NCI-H1694 treated with DMSO at 0.1 percent for 48 hours (cell line): ENCODE results near the gene DAPK3.
"Not testable (repeated sequence)": the region's sequence is repeated elsewhere in the genome, so short reads cannot be mapped to it uniquely, and the experiment has no call there.

Source experiments
- DNase-seq: peaks from one replicate; lab custom pipeline; 2025; lab: John Stamatoyannopoulos, UW

The DAPK3 gene

DNA sequence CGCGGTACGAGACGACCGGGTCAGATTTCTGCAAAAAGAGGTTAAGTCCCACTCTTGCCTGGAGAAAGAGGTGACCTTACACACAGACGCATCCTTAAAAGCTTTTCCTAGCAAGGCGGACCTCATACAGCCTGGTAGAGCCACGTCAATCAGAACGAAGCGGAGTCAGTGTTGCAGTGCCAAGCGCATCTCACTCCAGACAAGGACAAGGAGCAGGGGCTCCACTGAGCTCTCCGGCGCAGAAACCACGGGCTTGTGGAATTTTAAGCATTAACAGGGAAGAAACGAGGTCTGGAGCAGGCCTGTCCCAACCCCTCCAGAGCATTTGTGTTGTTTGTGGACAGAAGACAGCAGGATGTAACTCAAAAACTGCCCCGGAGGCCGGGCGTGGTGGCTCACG, 7.2 kb upstream of the DAPK3 start:
- no peak for DNase-seq

DNA sequence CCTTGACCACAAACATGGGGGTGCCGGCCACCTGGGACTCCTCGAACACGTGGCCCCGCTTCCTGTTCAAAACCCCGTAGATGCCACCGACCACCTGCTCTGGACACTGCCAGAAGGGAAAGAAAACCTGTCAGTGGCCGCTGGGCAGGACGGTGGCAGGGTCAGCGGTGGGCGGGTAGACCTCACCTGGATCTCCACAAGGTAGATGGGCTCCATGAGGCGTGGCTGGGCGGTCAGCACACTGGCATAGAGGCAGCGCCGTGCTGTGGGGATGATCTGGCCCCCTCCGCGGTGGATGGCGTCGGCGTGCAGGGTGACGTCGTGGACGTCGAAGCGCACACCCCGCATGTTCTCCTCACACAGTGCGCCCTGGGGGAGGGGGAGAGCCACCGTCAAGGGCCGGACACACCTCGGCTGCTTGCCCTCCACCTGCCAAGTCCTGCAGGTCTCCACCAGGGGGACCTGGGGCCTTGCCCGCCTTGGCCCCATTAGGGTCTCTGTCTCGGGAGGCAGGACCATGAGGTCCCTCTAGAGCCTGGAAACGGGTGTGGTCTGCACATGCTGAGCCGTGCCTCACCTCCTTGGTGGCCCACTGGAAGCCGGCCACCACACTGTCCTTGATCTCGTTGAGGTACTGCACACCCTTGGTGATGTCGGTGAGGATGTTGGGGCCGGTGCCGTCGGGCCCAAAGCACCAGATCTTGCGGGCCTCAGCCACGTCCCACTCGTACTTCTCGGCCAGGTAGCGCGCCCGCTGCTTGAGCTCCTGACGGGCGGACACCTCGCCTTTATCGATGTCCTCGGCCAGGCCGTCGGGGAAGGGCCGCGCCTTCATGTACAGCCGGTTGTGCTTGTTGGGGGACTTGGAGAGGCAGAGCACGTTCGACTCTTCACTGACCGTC, 6.6 kb upstream of the DAPK3 start:
- DNase-seq, result no peak

- DNase-seq, result no peak
These were observed 5.8 kb upstream of the DAPK3 start for GRCh38 chr19:3976495-3977241.

- DNase-seq, result no peak
These were observed 4.8 kb upstream of the DAPK3 start for GRCh38 chr19:3975637-3976087.

- DNase-seq, result no peak
These were observed 4.2 kb upstream of the DAPK3 start for GRCh38 chr19:3975144-3975543.

- no peak for DNase-seq
These were observed 539 bp downstream of the DAPK3 start for GRCh38 chr19:3970313-3970807.

DNA sequence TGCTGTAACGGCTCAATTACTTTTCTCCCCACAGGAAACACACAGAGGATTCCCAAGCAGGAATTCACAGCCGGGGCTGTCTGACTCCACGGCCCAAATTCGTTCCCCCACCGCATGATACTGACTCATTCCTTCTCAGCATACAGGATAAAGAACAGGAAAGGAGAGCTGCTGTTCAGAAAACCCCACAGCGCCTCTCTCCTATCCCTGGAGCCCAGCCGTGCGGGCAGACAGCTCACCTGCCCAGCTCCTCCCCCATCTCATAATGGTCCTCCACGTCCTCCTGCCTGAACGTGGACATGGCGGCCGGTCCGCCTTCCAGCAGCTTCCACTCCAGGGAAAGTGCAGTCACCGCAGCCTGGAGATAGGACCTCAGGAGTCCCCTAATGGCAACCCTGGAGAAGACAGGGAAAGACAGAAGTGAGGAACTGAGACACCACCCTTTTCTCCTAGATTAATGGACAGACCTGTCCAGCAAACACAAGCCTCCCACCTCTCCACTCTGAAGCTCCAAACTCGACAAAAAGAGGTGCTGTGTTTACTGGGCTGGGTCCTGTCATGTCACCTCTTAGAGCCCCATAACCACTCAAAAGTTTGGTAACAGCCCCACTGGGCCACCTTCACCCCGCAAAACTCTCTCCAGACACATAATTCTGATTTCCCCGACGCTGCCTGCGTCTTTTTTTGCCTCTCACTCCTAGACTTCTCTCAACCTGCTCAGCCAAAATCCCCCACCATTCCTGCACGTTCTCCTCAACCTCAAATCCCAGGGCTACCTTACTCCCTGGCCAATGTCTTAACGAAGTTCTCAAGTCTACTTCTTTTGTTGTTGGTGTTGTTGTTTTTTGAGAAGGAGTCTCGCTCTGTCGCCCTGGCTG, 1.2 kb downstream of the DAPK3 start:
- DNase-seq, result no peak

- no peak for DNase-seq
These were observed 2.1 kb downstream of the DAPK3 start for GRCh38 chr19:3968556-3969434.

GRCh38 chr19:3967983-3968382, 2.9 kb downstream of the DAPK3 start:
- not testable (repeated sequence) for DNase-seq

DNA sequence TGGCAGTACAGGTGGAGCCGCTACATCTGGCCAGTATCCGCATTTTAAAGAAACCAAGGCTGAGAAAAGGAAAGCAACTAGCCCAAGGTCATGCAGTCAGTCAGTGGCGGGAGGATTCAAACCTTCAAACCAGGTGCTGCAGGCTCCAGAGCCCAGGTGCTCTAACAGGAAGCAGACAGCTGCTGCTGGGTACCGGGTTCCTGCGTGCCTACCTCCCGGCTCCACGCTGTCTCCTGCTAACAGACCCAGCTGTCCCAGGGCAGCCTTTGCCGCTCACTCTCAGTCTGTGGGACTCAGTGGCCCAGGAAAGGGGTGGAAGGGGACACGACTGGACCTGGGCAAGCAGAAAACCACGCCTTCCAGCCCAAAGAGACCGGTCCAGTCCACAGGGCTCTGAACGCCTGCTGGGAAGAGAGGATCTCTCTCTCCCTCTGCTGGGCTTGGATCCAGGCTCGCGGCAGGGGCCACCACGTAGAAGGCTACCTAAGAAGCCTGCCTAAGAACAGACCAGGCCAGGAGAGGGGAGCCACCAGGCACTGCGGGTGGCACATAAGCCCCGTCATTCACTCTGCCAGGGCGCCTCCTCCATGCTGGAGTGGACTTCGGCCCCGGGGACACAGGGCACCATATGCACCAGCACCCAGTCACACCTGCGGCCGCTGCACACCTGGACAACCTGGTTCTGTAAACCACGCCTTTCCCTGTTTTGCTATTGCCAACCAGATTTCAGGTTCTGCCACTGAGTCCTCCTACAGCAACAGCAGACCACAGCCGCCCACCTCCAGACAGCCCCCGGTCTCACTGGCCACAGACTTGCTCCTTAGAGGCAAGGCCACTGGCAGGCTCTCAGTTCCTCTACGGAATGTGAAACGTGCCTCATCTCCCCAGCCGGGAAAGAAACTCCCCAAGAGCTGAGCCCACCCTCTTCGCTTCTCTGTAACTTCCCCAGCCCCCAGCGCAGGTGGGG, 4.6 kb downstream of the DAPK3 start:
- DNase-seq, result no peak

DNA sequence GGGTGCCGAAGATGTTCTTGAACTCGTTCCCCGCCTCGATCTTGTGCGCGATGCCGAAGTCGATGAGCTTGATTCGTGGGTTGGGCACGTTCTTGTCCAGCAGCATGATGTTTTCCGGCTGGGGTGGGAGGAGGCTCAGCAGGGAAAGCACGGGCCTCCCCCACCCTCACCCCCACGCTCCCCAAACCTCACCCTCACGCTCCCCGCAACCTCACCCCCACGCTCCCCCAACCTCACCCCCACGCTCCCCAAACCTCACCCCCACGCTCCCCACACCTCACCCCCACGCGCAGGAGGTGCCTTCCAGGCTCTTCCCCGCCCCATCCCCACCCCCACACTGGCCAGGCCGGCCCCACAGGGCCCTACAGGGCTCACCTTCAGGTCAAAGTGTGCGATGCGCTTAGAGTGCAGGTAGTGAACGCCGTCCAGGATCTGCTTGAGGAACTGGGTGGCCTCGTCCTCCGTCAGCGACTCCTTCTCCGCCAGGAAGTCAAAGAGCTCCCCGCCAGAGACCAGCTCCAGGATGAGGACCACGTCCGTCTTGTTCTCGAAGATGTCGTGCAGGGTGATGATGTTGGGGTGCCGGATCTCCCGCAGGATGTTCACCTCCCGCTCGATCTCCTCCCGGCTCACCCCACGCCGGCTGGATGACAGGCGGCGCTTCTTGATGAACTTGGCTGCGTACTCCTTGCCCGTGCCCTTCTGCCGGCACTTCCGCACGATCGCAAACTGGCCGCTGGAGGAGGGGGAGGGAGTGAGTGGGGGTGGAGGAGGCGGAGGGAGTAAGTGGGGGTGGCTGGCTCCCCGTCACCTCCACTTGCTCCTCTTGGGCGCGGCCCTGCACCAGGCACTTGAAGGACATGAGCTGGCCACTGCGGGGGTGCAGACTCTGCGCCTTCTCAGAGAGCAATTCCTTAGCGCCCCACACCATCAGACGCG, 6.4 kb downstream of the DAPK3 start:
- DNase-seq, result no peak

DNA sequence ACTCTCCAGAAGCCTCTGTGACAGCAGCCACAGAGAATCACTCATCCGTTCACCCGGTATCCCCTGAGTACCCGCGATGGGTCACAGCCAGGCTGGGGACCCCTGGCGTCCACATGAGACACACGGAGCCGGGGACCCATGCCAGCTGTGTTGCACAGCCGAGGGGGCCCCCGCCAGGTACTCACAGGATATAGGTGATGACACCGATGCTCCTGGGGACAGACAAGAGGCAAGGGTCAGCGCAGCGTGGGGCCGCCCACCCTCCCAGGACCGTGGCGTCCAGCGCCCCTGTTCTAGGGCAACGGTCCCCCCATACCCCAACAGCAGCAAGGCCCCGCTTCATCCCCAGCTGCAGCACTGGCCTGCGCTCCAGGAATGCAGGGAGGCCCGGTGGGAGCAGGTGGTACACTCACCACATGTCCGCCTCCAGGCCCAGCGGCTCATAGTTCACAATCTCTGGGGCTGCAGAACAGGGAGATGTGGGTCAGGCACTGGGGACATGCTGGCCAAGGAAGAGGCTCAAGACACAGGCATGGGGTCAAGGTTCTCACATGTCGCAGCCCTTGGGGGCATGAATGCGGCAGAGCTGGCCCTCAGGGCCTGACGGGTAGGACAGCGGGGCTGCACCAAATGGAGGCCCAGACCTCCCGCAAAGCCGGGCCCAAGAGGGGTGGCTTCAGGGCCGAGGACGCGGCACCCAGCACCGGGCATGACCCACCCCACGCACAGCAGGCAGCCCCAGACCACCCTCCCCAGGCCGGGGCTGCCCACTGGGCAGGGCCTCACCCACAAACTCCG, 7.2 kb downstream of the DAPK3 start:
- DNase-seq, result no peak

GRCh38 chr19:3961007-3961406, 9.9 kb downstream of the DAPK3 start:
- no peak for DNase-seq

DNA sequence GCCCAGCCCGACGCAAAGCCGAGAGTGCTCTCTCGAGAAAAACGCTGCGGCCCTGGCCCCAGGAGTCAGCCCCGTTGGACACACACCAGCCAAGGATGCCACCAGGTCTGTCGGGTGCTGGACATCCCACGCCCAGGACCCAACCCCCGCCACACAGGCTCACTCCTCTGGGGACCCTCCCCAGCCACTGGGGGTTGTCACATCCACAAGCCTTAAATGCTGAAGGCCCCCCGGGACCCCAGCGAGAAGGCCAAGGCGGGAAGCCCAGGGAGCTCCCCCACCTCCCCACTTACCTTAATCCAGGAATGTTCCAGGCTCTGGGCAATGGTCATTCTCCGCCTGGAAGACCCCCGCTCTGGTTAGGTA, 11.2 kb downstream of the DAPK3 start:
- no peak for DNase-seq

DNA sequence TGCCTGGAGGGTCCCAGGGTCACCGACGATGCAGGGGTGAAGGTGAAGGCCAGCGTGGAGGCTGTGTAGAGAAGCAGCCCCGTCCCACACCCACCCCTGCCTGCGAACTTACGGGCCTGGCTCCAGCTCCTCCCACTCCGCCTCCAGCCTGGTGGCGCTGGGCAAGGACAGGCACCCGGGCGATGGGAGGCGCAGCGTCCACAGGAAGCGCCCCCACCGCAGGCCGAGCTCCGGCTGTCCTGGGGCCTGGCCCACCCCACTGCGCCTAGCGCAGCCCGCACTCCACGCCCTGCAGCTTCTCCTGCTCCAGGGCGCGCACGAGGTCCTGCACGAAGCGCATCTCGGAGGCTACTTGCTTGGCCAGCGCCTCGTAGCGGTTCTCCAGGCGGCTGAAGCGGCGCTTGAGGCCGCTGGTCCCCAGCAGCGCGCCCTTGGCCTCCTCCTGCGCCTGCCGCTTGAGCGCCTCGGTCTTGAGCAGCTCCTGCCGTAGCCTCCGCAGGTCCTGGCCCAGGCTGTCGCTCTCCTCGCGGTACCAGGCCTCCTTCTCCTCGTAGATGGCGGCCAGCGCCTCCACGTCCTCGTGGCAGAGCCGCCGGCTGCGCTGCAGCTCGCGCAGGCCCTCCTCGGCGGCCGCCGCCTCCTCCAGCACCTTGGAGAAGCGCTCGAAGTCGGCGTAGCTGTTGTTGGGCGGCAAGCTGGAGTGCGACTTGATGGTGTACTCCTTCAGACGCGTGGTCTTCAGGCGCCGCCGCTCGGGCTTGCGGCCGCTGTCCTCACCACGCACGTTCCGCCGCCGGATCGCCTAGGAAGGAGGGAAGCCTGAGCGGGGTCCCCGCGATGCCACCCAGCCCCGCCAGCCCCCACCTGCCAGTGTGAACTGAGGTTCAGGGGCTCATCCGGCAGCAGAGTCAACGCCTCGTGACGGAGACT, 11.8 kb downstream of the DAPK3 start:
- DNase-seq, result no peak

DNA sequence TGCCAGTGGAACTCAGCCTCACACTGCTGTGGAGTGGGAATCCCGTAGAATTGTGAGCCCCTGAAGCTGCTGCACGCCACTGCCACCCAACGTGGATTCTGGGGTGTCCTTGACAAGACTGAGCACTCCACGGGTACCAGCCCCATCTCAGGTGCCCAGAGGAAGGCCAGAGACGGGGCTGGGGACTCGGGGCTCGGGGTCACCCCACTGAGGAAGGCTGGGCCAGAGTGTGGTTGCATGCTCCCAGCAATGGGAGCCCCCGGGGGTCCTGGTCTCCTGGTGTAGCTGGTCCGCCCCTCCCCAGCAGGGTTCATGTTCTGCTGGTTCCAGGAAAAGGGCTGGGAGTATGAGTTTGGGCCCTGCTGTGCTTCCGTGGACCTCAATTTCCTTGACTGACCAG, 15.2 kb downstream of the DAPK3 start:
- DNase-seq, result no peak

DNA sequence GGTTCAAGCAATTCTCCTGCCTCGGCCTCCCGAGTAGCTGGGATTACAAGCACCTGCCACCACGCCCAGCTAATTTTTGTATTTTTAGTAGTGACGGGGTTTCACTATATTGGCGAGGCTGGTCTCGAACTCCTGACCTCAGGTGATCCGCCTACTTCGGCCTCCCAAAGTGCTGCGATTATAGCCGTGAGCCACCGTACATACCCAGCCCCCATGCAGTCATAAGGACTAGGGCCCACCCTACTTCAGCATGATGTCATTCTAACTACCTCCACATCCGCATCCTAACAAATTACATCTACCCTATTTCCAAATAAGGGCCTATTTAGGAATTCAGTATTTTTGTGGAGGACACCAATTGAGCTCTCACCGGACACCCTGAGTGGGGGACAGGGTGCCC, 15.6 kb downstream of the DAPK3 start:
- DNase-seq, result not testable (repeated sequence)
